PC-9 (cell line): ENCODE results near the gene WNT7A. TPM values are rescaled to one million over a fixed set of nuclear protein-coding genes. Genes with fewer than 3 reads are reported as not detected.

Source experiments
- BruUV-seq: library from RNA; stranded (reverse); fragments of 400-500 nt; replicated peaks from 2 replicates; lab custom pipeline; 2021; lab: Mats Ljungman, UMichigan
- CTCF ChIA-PET: fragments of 300-600 bp; sonication (Branson Sonifier 250); formaldehyde crosslinking; loops from one replicate; lab custom pipeline; 2022; ENCODE audit warnings: antibody characterized with exemption; lab: Charles Lee
- POLR2A ChIA-PET: fragments of 300-600 bp; sonication (Branson Sonifier 250); formaldehyde crosslinking; loops from one replicate; lab custom pipeline; 2022; ENCODE audit warnings: antibody characterized with exemption; ENCODE audit not compliant: unreplicated experiment; lab: Charles Lee
- DNase-seq, 2 experiments: peaks; one replicate each; pipeline versions ENCODE4 v3.0.0 to v3.0.0-alpha.2; 2015 to 2022; ENCODE audit warnings: mixed read lengths in 1 of 2
- H2AFZ ChIP-seq: fragments of 200-600 bp; sonication (generic); 2 replicates; pipeline ENCODE4 v1.8.1; 2017; ENCODE audit warnings: antibody characterized with exemption
- H3F3A ChIP-seq: fragments of 200-600 bp; sonication (generic); 2 replicates; pipeline ENCODE4 v1.8.1; 2017; ENCODE audit warnings: antibody characterized with exemption, mild to moderate bottlenecking, low read depth; ENCODE audit not compliant: insufficient read depth
- H3K27ac ChIP-seq: fragments of 200-600 bp; sonication (generic); 2 replicates; pipeline ENCODE4 v1.6.1; 2016; ENCODE audit warnings: mixed run types
- H3K27me3 ChIP-seq: fragments of 200-600 bp; sonication (generic); 2 replicates; pipeline ENCODE4 v1.6.1; 2016; ENCODE audit warnings: low read depth, mixed run types; ENCODE audit not compliant: insufficient read depth
- H3K36me3 ChIP-seq: fragments of 200-600 bp; sonication (generic); 2 replicates; pipeline ENCODE4 v1.6.1; 2016; ENCODE audit warnings: low read depth, mixed run types
- H3K4me1 ChIP-seq: fragments of 200-600 bp; sonication (generic); replicated peaks from 2 replicates; pipeline ENCODE4 v1.6.1; 2016; ENCODE audit warnings: mixed run types; ENCODE audit not compliant: insufficient read depth
- H3K4me2 ChIP-seq: fragments of 200-600 bp; sonication (generic); 2 replicates; pipeline ENCODE4 v1.6.1; 2017; ENCODE audit warnings: mixed run types
- H3K4me3 ChIP-seq: fragments of 200-600 bp; sonication (generic); 2 replicates; pipeline ENCODE4 v1.6.1; 2016; ENCODE audit warnings: mixed run types
- H3K79me2 ChIP-seq: fragments of 200-600 bp; sonication (generic); 2 replicates; pipeline ENCODE4 v1.6.1; 2017; ENCODE audit warnings: low read depth, mixed run types
- H3K9me2 ChIP-seq: fragments of 200-600 bp; sonication (generic); 2 replicates; pipeline ENCODE4 v1.8.1; 2017; ENCODE audit warnings: mild to moderate bottlenecking; ENCODE audit not compliant: insufficient read depth
- H3K9me3 ChIP-seq: fragments of 200-600 bp; sonication (generic); 2 replicates; pipeline ENCODE4 v1.8.1; 2016; ENCODE audit warnings: low read depth; ENCODE audit not compliant: insufficient read depth
- H4K20me1 ChIP-seq: fragments of 200-600 bp; sonication (generic); 2 replicates; pipeline ENCODE4 v1.8.1; 2017; ENCODE audit not compliant: insufficient read depth
- EZH2 ChIP-seq: fragments of 200-600 bp; sonication (generic); IDR thresholded peaks from 2 replicates; pipeline ENCODE4 v1.8.0; 2017; ENCODE audit warnings: antibody characterized with exemption, low read depth
- intact Hi-C: fragments of 100-400 bp; cut with micrococcal nuclease; formaldehyde crosslinking; loops from one replicate; pipeline ENCODE4 v1.10.0; 2022; ENCODE audit not compliant: unreplicated experiment
- total RNA-seq: library from RNA; stranded (reverse); gene quantifications from 2 replicates; pipeline ENCODE4 v1.2.3, GENCODE V29; 2021
- TF ChIP-seq, protein P1 (sequence below): fragments of 200-600 bp; sonication (generic); conservative IDR thresholded peaks from 2 replicates; pipeline ENCODE4 v1.6.1; 2017; ENCODE audit warnings: mixed run types, antibody characterized with exemption, mild to moderate bottlenecking, moderate library complexity

WNT7A gene
- total RNA-seq, 1 experiment from 2014 or later = 6.3 TPM

DNA sequence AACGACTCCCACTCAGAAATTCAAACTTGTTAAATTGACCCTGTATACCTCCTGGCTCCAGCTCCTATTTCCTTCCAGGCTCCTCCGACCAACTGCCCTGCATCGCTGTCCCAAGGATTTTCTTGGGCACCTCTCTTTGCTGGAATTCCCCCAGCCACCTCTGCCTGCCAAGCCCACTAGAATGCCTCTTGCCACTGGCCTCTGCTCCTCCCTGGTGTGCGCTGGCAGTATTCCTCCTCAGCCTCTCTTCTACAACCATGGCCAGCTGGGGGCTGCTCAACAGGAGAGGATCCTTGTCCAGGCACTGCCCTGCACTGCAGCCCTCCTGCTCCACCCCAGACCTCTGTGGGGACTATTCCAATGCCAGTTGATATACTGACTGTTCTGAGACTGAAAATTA lies 7.4 kb downstream of the WNT7A start:
- no peaks in the 10 kb centered on the region for H3K9me3 ChIP-seq
- H3K4me1 ChIP-seq = peaks cover 18% of the 10 kb centered on the region
- CTCF ChIA-PET = no interaction called here
- no peaks in the 10 kb centered on the region for H3K27me3 ChIP-seq
- H3K4me3 ChIP-seq = no peak overlapping the region
- peaks cover 18% of the 10 kb centered on the region; the same call in 1 of the 2 replicates for H3F3A ChIP-seq
- TF ChIP-seq EZH2 = no peak
- TF ChIP-seq, protein P1, sequence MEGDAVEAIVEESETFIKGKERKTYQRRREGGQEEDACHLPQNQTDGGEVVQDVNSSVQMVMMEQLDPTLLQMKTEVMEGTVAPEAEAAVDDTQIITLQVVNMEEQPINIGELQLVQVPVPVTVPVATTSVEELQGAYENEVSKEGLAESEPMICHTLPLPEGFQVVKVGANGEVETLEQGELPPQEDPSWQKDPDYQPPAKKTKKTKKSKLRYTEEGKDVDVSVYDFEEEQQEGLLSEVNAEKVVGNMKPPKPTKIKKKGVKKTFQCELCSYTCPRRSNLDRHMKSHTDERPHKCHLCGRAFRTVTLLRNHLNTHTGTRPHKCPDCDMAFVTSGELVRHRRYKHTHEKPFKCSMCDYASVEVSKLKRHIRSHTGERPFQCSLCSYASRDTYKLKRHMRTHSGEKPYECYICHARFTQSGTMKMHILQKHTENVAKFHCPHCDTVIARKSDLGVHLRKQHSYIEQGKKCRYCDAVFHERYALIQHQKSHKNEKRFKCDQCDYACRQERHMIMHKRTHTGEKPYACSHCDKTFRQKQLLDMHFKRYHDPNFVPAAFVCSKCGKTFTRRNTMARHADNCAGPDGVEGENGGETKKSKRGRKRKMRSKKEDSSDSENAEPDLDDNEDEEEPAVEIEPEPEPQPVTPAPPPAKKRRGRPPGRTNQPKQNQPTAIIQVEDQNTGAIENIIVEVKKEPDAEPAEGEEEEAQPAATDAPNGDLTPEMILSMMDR = no peak
- POLR2A ChIA-PET = no interaction called here
- intact Hi-C loops = no loop called here
- peaks cover 4% of the 10 kb centered on the region; the same call in 1 of the 2 replicates for H4K20me1 ChIP-seq
- no peak overlapping the region for H3K4me2 ChIP-seq
- H3K9me2 ChIP-seq = no peaks in the 10 kb centered on the region
- BruUV-seq = no TSS peak
- peaks cover 33% of the 10 kb centered on the region for H3K36me3 ChIP-seq
- H3K79me2 ChIP-seq = peaks cover 45% of the 10 kb centered on the region
- DNase-seq = no peak
- H3K27ac ChIP-seq = no peak overlapping the region
- H2AFZ ChIP-seq = no peak overlapping the region

DNA sequence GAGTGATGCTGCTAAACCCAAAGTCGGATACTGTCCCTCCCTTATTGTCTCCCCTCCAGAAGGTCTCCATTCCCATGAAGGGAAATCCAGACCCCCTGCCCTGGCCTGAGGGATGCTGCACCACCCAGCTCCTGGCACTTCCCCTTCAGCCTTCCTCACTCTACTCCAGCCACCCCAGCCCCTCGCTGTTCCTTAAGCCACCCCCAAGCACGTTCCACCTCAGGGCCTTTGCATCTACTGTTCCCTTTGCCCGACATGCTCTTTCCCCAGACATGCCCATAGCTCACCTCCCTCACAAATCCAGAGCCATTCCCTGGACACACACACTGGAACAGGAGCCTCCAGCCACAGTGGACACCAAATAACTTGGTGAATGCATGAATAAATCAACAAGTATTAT lies 8.1 kb downstream of the WNT7A start:
- Histone ChIP-seq H3K4me3 (no peak overlapping the region), H3K4me2 (no peak overlapping the region), H3K4me1 (peaks cover 11% of the 10 kb centered on the region), H3F3A (peaks cover 12% of the 10 kb centered on the region; the same call in 1 of the 2 replicates), H4K20me1 (peaks cover 4% of the 10 kb centered on the region; the same call in 1 of the 2 replicates), H3K79me2 (peaks cover 45% of the 10 kb centered on the region), H3K27me3 (no peaks in the 10 kb centered on the region), H3K9me3 (no peaks in the 10 kb centered on the region), H3K36me3 (peaks cover 39% of the 10 kb centered on the region), H3K9me2 (no peaks in the 10 kb centered on the region), H2AFZ (no peak overlapping the region), H3K27ac (no peak overlapping the region)
- no TSS peak for BruUV-seq
- ChIA-PET POLR2A (no interaction called here), CTCF (no interaction called here)
- TF ChIP-seq EZH2 = no peak
- TF ChIP-seq, protein P1 = no peak
- DNase-seq = no peak
- intact Hi-C loops = no loop called here

DNA sequence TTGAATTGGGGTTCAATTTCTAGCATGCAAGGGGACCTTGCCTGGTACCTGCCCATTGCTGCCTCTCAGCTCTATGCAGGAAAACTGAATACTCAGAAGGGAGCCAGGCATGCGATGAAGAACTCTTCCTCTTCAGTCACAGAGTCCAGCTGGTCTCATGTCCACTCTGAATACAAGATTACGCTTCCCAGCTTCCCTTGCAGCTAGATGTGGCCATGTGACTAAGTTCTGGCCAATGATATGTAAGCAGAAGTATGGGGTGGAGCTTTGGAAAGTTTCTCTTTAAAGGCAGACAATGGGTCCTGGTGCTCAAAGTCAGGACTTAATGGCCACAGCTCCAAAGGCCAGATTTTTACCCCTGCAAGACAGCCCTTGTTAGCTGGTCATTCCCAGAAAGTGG lies 9.0 kb downstream of the WNT7A start:
- POLR2A ChIA-PET = no interaction called here
- no peak overlapping the region for H2AFZ ChIP-seq
- H3K4me3 ChIP-seq = no peak overlapping the region
- DNase-seq = no peak
- intact Hi-C loops = no loop called here
- H3K27ac ChIP-seq = no peak overlapping the region
- H3F3A ChIP-seq = peaks cover 11% of the 10 kb centered on the region; the same call in 1 of the 2 replicates
- H3K4me2 ChIP-seq = no peak overlapping the region
- peaks cover 42% of the 10 kb centered on the region for H3K79me2 ChIP-seq
- peaks cover 2% of the 10 kb centered on the region; the same call in 1 of the 2 replicates for H3K4me1 ChIP-seq
- CTCF ChIA-PET = no interaction called here
- H3K9me3 ChIP-seq = no peaks in the 10 kb centered on the region
- H3K27me3 ChIP-seq = no peaks in the 10 kb centered on the region
- TF ChIP-seq EZH2 = no peak
- TF ChIP-seq, protein P1 = no peak
- no peaks in the 10 kb centered on the region for H3K9me2 ChIP-seq
- no TSS peak for BruUV-seq
- peaks cover 35% of the 10 kb centered on the region for H3K36me3 ChIP-seq
- H4K20me1 ChIP-seq = peaks cover 4% of the 10 kb centered on the region; the same call in 1 of the 2 replicates
